OCI-LY7 (cell line): ENCODE results near the gene SYCP2L. TPM values are rescaled to one million over a fixed set of nuclear protein-coding genes. Genes with fewer than 3 reads are reported as not detected.
"Not testable (repeated sequence)": the region's sequence is repeated elsewhere in the genome, so short reads cannot be mapped to it uniquely, and the experiment has no call there.

Source experiments
- BruUV-seq: library from RNA; stranded (reverse); fragments of 400-500 nt; replicated peaks from 2 replicates; lab custom pipeline; 2021; lab: Mats Ljungman, UMichigan
- CTCF ChIA-PET: fragments of 300-600 bp; sonication (Branson Sonifier 250); formaldehyde crosslinking; loops from one replicate; lab custom pipeline; 2022; ENCODE audit warnings: antibody characterized with exemption; ENCODE audit not compliant: unreplicated experiment; lab: Charles Lee
- POLR2A ChIA-PET: fragments of 300-600 bp; sonication (Branson Sonifier 250); formaldehyde crosslinking; loops from one replicate; lab custom pipeline; 2022; ENCODE audit warnings: antibody characterized with exemption; lab: Charles Lee
- DNase-seq: peaks from one replicate; pipeline ENCODE4 v3.0.0-alpha.2; 2015; ENCODE audit warnings: low spot score
- H2AFZ ChIP-seq: fragments of 200-600 bp; sonication (generic), shearing (Covaris generic); 2 replicates; pipeline ENCODE4 v1.6.1; 2014; ENCODE audit warnings: mild to moderate bottlenecking, antibody characterized with exemption, low read length, moderate library complexity
- H3K27ac ChIP-seq: fragments of 200-600 bp; sonication (generic); 2 replicates; pipeline ENCODE4 v1.5.1; 2014; ENCODE audit warnings: mixed run types, low read depth, mild to moderate bottlenecking, moderate library complexity, low read length, inconsistent platforms; ENCODE audit not compliant: poor library complexity, severe bottlenecking
- H3K36me3 ChIP-seq: fragments of 200-600 bp; sonication (generic); 2 replicates; pipeline ENCODE4 v1.6.1; 2014; ENCODE audit warnings: mild to moderate bottlenecking, antibody characterized with exemption, low read length, moderate library complexity, mixed read lengths; ENCODE audit not compliant: insufficient read depth
- H3K4me1 ChIP-seq: fragments of 200-600 bp; sonication (generic); 2 replicates; pipeline ENCODE4 v1.5.1; 2014; ENCODE audit warnings: mild to moderate bottlenecking, low read length; ENCODE audit not compliant: insufficient read depth, poor library complexity, severe bottlenecking
- H3K4me2 ChIP-seq: fragments of 200-600 bp; sonication (generic); 2 replicates; pipeline ENCODE4 v1.6.1; 2014; ENCODE audit warnings: mild to moderate bottlenecking, low read length
- H3K4me3 ChIP-seq: fragments of 200-600 bp; sonication (generic); 2 replicates; pipeline ENCODE4 v1.5.1; 2014; ENCODE audit warnings: mild to moderate bottlenecking, low read depth, low read length; ENCODE audit not compliant: poor library complexity, severe bottlenecking
- H3K79me2 ChIP-seq: fragments of 200-600 bp; sonication (generic); 2 replicates; pipeline ENCODE4 v1.6.1; 2016; ENCODE audit warnings: low read depth, mild to moderate bottlenecking, low read length, moderate library complexity, mixed read lengths; ENCODE audit not compliant: insufficient read depth
- H3K9me2 ChIP-seq: fragments of 200-600 bp; sonication (generic); 2 replicates; pipeline ENCODE4 v1.6.1; 2016; ENCODE audit warnings: mild to moderate bottlenecking, low read length, mixed read lengths; ENCODE audit not compliant: insufficient read depth
- H3K9me3 ChIP-seq: fragments of 200-600 bp; sonication (generic); 2 replicates; pipeline ENCODE4 v1.6.1; 2014; ENCODE audit warnings: mild to moderate bottlenecking, mixed run types, low read length, mixed read lengths
- H4K20me1 ChIP-seq: fragments of 200-600 bp; sonication (generic); 2 replicates; pipeline ENCODE4 v1.6.1; 2014; ENCODE audit warnings: mild to moderate bottlenecking, antibody characterized with exemption, low read length, moderate library complexity, mixed read lengths; ENCODE audit not compliant: insufficient read depth
- EZH2phosphoT487 ChIP-seq: fragments of 200-600 bp; sonication (generic); IDR thresholded peaks from 2 replicates; pipeline ENCODE4 v1.6.1; 2018; ENCODE audit warnings: low read depth, borderline replicate concordance, mild to moderate bottlenecking, mixed run types, antibody characterized with exemption, low read length, moderate library complexity, mixed read lengths
- intact Hi-C: fragments of 100-400 bp; cut with micrococcal nuclease; formaldehyde crosslinking; loops from one replicate; pipeline ENCODE4 v1.10.0; 2022; ENCODE audit not compliant: unreplicated experiment
- total RNA-seq, 2 experiments: library from RNA; depleted of rRNA in 1 of 2; stranded (reverse); fragments of >200 nt in 1 of 2; shearing (Covaris generic) in 1 of 2; gene quantifications; 2 replicates each; pipeline ENCODE4 v1.2.3, GENCODE V29; 2014 to 2022
- TF ChIP-seq, protein P1 (sequence below): fragments of 200-600 bp; sonication (generic); conservative IDR thresholded peaks from 2 replicates; pipeline ENCODE4 v1.5.1; 2014; ENCODE audit warnings: mild to moderate bottlenecking, antibody characterized with exemption, low read length, moderate library complexity, mixed read lengths

The SYCP2L gene
- total RNA-seq, 2 experiments from 2014 or later = 1.3 to 1.4 TPM

DNA sequence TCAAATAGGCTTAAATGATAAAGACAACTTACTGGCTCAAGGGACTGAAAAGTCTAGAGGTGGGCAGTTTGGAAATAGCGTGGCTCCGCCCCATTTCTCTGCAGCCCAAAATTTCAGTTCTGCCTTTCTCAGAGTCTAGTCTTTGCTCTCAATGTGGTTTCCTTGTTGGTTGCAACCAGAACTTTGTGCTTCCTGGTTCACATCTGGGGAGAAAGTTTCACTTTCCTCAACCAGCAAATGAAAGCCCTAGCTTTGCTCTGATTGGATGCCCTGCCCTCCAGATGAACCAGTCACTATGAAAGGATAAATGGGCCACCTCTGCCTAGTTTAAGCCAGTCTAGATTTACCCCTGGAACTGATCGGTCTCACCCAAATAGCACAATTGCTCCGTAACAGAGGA is 14.9 kb downstream of the SYCP2L start:
- DNase-seq = peak; percentile 88
- ChIA-PET CTCF (interaction anchor here (0.6 to 0.8 kb wide), 2 partner anchors 10 to 393 kb away, joined by 3 read pairs; no protein-coding TSS in a partner anchor), POLR2A (interaction anchor here (1.2 to 4.5 kb wide), 3 partner anchors 11 to 194 kb away, joined by 3 to 48 read pairs (median 7); partner anchors contain the start of gene SYCP2L)
- Histone ChIP-seq H3K27ac (peak overlapping the region; percentile 69), H3K4me1 (peaks cover 18% of the 10 kb centered on the region), H2AFZ (peak overlapping the region; percentile 98), H4K20me1 (no peaks in the 10 kb centered on the region), H3K9me3 (peaks cover 6% of the 10 kb centered on the region), H3K4me3 (peak overlapping the region; percentile 43), H3K36me3 (no peaks in the 10 kb centered on the region), H3K79me2 (no peaks in the 10 kb centered on the region), H3K9me2 (no peaks in the 10 kb centered on the region), H3K4me2 (peak overlapping the region; percentile 54)
- no TSS peak for BruUV-seq
- TF ChIP-seq, protein P1, sequence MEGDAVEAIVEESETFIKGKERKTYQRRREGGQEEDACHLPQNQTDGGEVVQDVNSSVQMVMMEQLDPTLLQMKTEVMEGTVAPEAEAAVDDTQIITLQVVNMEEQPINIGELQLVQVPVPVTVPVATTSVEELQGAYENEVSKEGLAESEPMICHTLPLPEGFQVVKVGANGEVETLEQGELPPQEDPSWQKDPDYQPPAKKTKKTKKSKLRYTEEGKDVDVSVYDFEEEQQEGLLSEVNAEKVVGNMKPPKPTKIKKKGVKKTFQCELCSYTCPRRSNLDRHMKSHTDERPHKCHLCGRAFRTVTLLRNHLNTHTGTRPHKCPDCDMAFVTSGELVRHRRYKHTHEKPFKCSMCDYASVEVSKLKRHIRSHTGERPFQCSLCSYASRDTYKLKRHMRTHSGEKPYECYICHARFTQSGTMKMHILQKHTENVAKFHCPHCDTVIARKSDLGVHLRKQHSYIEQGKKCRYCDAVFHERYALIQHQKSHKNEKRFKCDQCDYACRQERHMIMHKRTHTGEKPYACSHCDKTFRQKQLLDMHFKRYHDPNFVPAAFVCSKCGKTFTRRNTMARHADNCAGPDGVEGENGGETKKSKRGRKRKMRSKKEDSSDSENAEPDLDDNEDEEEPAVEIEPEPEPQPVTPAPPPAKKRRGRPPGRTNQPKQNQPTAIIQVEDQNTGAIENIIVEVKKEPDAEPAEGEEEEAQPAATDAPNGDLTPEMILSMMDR = no peak
- no peak for TF ChIP-seq EZH2phosphoT487
- intact Hi-C loops = loop anchor here (5.0 kb wide), 2 partner anchors 64 to 191 kb away; partner anchors contain the start of genes MAK and SMIM13

GRCh38 chr6:10904015-10904414 is 17.2 kb downstream of the SYCP2L start:
- Histone ChIP-seq H3K9me3 (peaks cover 6% of the 10 kb centered on the region), H4K20me1 (no peaks in the 10 kb centered on the region), H3K4me3 (no peak overlapping the region), H3K4me2 (no peak overlapping the region), H3K36me3 (no peaks in the 10 kb centered on the region), H2AFZ (no peak overlapping the region), H3K4me1 (peaks cover 18% of the 10 kb centered on the region), H3K9me2 (no peaks in the 10 kb centered on the region), H3K79me2 (no peaks in the 10 kb centered on the region), H3K27ac (no peak overlapping the region)
- BruUV-seq = no TSS peak
- DNase-seq = no peak
- intact Hi-C loops = loop anchor here (5.0 kb wide), 2 partner anchors 67 to 188 kb away; partner anchors contain the start of genes MAK and SMIM13
- ChIA-PET CTCF (no interaction called here), POLR2A (interaction anchor here (0.7 to 1.1 kb wide), 2 partner anchors 15 to 336 kb away, joined by 3 read pairs; no protein-coding TSS in a partner anchor)
- TF ChIP-seq, protein P1 = no peak
- TF ChIP-seq EZH2phosphoT487 = no peak

DNA sequence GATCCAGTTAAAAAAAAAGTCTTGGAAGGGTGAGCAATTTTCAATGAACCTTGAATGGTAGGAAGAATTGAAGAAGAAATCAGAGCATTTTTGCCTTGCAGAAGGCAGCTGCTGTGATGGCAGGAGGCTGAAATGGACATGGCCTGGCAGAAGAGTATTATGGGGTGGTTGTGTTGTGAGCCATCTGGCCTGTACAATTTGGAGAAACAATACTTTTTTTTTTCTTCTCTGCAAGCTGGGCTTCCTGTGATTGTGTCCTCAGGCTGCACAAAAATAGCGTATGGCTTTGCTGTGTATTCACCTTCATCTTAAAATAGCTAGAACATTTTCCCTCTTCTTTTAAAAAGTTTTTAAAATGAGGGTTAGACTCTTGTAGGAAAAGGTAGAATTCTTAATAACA is 21.4 kb downstream of the SYCP2L start:
- H3K36me3 ChIP-seq = no peaks in the 10 kb centered on the region
- no peak overlapping the region for H3K4me2 ChIP-seq
- no peak overlapping the region for H3K4me3 ChIP-seq
- no TSS peak for BruUV-seq
- POLR2A ChIA-PET = interaction anchor here (1.1 to 1.2 kb wide), 2 partner anchors 17 to 19 kb away, joined by 3 to 5 read pairs; no protein-coding TSS in a partner anchor
- TF ChIP-seq, protein P1 = no peak
- no peak for TF ChIP-seq EZH2phosphoT487
- H3K79me2 ChIP-seq = no peaks in the 10 kb centered on the region
- no peaks in the 10 kb centered on the region for H3K9me3 ChIP-seq
- H3K4me1 ChIP-seq = no peaks in the 10 kb centered on the region
- H3K27ac ChIP-seq = no peak overlapping the region
- no peaks in the 10 kb centered on the region for H3K9me2 ChIP-seq
- intact Hi-C loops = no loop called here
- CTCF ChIA-PET = no interaction called here
- no peaks in the 10 kb centered on the region for H4K20me1 ChIP-seq
- H2AFZ ChIP-seq = no peak overlapping the region
- no peak for DNase-seq

DNA sequence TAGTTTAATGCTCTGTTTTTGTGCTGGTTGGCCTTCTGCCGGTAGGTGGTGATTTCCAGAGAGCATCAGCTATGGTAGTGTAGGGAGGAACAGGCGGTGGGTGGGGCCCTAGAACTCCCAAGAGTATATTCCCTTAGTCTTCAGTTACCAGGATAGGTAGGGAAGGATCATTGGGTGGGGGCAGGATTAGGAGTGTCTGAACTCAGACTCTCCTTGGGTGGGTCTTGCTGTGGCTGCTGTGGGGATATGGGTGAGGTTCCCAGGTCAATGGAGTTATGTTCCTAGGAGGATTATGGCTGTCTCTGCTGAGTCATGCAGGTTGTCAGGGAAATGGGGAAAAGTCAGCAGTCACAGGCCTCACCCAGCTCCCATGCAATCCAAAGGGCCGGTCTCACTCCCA is 32.7 kb downstream of the SYCP2L start:
- POLR2A ChIA-PET = not testable (repeated sequence)

More for the DNA sequence above, 32.7 kb downstream of the SYCP2L start:
- H3K9me2 ChIP-seq, BruUV-seq, CTCF ChIA-PET, H3K79me2 ChIP-seq, H3K9me3 ChIP-seq, H3K4me3 ChIP-seq, H3K36me3 ChIP-seq, H3K4me1 ChIP-seq, DNase-seq, H3K4me2 ChIP-seq, H3K27ac ChIP-seq, intact Hi-C loops, H4K20me1 ChIP-seq, H2AFZ ChIP-seq: not testable (repeated sequence)
